Measurements from ENCODE around the gene PTGIS. TPM values are rescaled to one million over a fixed set of nuclear protein-coding genes. Genes with fewer than 3 reads are reported as not detected.

PTGIS gene
- total RNA-seq, 2 experiments from 2014 or later, result not detected

DNA sequence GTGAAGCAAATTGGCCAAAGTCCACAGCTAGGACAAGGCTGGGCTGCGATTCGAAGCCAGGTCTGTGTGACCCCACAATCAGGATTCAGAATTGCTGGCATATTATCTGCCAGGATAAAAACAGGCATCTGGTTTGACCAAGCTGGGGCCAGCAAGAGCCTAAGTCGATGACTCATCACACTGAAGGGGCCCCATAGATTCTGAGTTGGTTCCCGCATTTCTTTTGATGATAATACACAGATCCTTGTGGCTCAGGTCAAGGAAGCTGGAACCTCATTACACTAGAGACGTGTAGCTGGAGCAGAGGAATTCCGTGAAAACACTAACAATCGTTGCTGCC lies 92.0 kb downstream of the PTGIS start:
- H3K4me2 ChIP-seq (ENCODE audit: low read length), result no peak overlapping the region
- no peak overlapping the region for H2AFZ ChIP-seq (ENCODE audit: low read length)
- H3K79me2 ChIP-seq (ENCODE audit: insufficient read depth, low read depth, low read length), result no peaks in the 10 kb centered on the region
- no peak for DNase-seq (ENCODE audit: low spot score)
- BruUV-seq (replicated peaks), result no TSS peak
- POLR2A ChIA-PET, result interaction anchor here (0.5 kb wide), 1 partner anchor 1613 kb away, joined by 3 read pairs; no protein-coding TSS in a partner anchor
- H4K20me1 ChIP-seq (ENCODE audit: insufficient read depth, low read length), result no peaks in the 10 kb centered on the region
- intact Hi-C loops (cut with micrococcal nuclease; ENCODE audit: unreplicated experiment), result no loop called here
- no peaks in the 10 kb centered on the region for H3K9me3 ChIP-seq (ENCODE audit: low read length)
- H3K4me1 ChIP-seq (ENCODE audit: insufficient read depth, low read length, poor library complexity, severe bottlenecking), result no peaks in the 10 kb centered on the region
- TF ChIP-seq, protein P1, sequence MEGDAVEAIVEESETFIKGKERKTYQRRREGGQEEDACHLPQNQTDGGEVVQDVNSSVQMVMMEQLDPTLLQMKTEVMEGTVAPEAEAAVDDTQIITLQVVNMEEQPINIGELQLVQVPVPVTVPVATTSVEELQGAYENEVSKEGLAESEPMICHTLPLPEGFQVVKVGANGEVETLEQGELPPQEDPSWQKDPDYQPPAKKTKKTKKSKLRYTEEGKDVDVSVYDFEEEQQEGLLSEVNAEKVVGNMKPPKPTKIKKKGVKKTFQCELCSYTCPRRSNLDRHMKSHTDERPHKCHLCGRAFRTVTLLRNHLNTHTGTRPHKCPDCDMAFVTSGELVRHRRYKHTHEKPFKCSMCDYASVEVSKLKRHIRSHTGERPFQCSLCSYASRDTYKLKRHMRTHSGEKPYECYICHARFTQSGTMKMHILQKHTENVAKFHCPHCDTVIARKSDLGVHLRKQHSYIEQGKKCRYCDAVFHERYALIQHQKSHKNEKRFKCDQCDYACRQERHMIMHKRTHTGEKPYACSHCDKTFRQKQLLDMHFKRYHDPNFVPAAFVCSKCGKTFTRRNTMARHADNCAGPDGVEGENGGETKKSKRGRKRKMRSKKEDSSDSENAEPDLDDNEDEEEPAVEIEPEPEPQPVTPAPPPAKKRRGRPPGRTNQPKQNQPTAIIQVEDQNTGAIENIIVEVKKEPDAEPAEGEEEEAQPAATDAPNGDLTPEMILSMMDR (conservative IDR thresholded peaks at IDR 0.05; ENCODE audit: low read length), result no peak
- no peak for TF ChIP-seq EZH2phosphoT487 (IDR thresholded peaks at IDR 0.05; ENCODE audit: borderline replicate concordance, low read depth, low read length)
- no peak overlapping the region for H3K27ac ChIP-seq (ENCODE audit: low read depth, low read length, poor library complexity, severe bottlenecking)
- H3K9me2 ChIP-seq (ENCODE audit: insufficient read depth, low read length), result no peaks in the 10 kb centered on the region
- H3K36me3 ChIP-seq (ENCODE audit: insufficient read depth, low read length), result no peaks in the 10 kb centered on the region
- CTCF ChIA-PET (ENCODE audit: unreplicated experiment), result no interaction called here
- H3K4me3 ChIP-seq (ENCODE audit: low read depth, low read length, poor library complexity, severe bottlenecking), result no peak overlapping the region

DNA sequence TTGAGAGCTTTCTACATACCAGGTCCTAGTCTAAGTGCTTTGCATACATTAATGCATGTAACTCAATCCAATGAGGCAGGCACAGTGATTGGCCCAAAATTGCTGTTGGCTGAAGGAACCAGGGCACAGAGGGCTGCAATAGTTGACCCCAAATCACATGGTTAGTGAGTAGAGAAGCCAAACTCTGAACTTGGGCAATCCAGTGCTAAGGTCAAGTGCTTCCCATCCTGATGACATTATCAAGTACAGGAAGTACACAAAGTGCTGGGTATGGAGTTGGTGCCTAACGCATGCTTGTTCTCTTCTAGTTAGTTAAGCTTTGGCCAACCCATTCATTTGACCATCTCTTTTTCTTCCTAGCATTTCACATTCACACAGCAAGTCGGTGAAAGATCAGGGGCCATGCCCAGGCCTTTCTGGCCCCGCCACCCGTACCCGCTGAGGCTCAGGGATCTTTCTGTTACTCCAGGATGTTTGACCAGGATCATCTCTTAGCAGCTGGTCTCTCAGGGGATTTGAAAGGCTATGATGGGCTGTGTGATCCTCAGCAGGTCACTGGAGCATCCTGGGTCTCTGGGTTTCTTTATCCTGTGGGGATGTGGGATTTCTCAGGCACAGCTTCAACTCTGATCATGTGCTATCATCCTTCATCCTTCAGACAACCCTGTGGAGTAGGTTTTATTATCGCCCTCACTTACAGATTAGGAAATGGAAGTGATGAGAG lies 92.5 kb downstream of the PTGIS start:
- Histone ChIP-seq H3K4me3 (ENCODE audit: low read depth, low read length, poor library complexity, severe bottlenecking) (no peak overlapping the region), H3K36me3 (ENCODE audit: insufficient read depth, low read length) (no peaks in the 10 kb centered on the region), H3K9me2 (ENCODE audit: insufficient read depth, low read length) (no peaks in the 10 kb centered on the region), H3K4me2 (ENCODE audit: low read length) (no peak overlapping the region), H3K27ac (ENCODE audit: low read depth, low read length, poor library complexity, severe bottlenecking) (no peak overlapping the region), H3K4me1 (ENCODE audit: insufficient read depth, low read length, poor library complexity, severe bottlenecking) (no peaks in the 10 kb centered on the region), H2AFZ (ENCODE audit: low read length) (no peak overlapping the region), H3K9me3 (ENCODE audit: low read length) (no peaks in the 10 kb centered on the region), H3K79me2 (ENCODE audit: insufficient read depth, low read depth, low read length) (no peaks in the 10 kb centered on the region), H4K20me1 (ENCODE audit: insufficient read depth, low read length) (no peaks in the 10 kb centered on the region)
- intact Hi-C loops (cut with micrococcal nuclease; ENCODE audit: unreplicated experiment), result no loop called here
- no peak for DNase-seq (ENCODE audit: low spot score)
- ChIA-PET POLR2A (interaction anchor here (0.5 kb wide), 1 partner anchor 189 kb away, joined by 3 read pairs; no protein-coding TSS in a partner anchor), CTCF (ENCODE audit: unreplicated experiment) (no interaction called here)
- no TSS peak for BruUV-seq (replicated peaks)
- TF ChIP-seq EZH2phosphoT487 (IDR thresholded peaks at IDR 0.05; ENCODE audit: borderline replicate concordance, low read depth, low read length), result no peak
- TF ChIP-seq, protein P1 (conservative IDR thresholded peaks at IDR 0.05; ENCODE audit: low read length), result no peak

DNA sequence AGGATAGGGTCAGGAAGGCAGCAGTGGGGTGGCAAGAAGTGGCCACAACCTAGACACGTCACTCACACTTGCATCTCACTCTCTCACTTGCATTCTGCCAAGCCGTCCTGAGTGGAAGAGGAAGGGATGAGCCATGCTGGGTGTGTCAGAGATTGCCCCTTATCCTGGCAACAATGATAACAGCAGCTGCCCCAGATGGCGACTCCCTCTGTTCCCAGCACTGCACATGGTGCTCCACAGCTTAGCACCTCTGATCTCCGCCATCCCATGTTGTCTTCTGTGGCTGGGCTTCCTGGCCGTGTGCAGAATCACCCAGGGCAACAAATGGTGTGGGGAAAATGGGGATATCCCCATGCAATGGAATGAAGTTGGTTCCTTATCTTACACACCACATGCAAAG lies 96.5 kb downstream of the PTGIS start:
- BruUV-seq (replicated peaks), result no TSS peak
- ChIA-PET CTCF (ENCODE audit: unreplicated experiment) (no interaction called here), POLR2A (no interaction called here)

More for the DNA sequence above, 96.5 kb downstream of the PTGIS start:
- Histone ChIP-seq H3K4me3 (ENCODE audit: low read depth, low read length, poor library complexity, severe bottlenecking) (no peak overlapping the region), H3K79me2 (ENCODE audit: insufficient read depth, low read depth, low read length) (no peaks in the 10 kb centered on the region), H3K36me3 (ENCODE audit: insufficient read depth, low read length) (no peaks in the 10 kb centered on the region), H3K9me3 (ENCODE audit: low read length) (no peaks in the 10 kb centered on the region), H3K4me1 (ENCODE audit: insufficient read depth, low read length, poor library complexity, severe bottlenecking) (no peaks in the 10 kb centered on the region), H2AFZ (ENCODE audit: low read length) (no peak overlapping the region), H4K20me1 (ENCODE audit: insufficient read depth, low read length) (no peaks in the 10 kb centered on the region), H3K27ac (ENCODE audit: low read depth, low read length, poor library complexity, severe bottlenecking) (no peak overlapping the region), H3K4me2 (ENCODE audit: low read length) (no peak overlapping the region), H3K9me2 (ENCODE audit: insufficient read depth, low read length) (no peaks in the 10 kb centered on the region)
- intact Hi-C loops (cut with micrococcal nuclease; ENCODE audit: unreplicated experiment), result no loop called here
- TF ChIP-seq, protein P1 (conservative IDR thresholded peaks at IDR 0.05; ENCODE audit: low read length), result no peak
- TF ChIP-seq EZH2phosphoT487 (IDR thresholded peaks at IDR 0.05; ENCODE audit: borderline replicate concordance, low read depth, low read length), result no peak
- no peak for DNase-seq (ENCODE audit: low spot score)
